SK-N-SH (cell line): Measurements from ENCODE around the gene ATPAF2. TPM values are rescaled to one million over a fixed set of nuclear protein-coding genes. Genes with fewer than 3 reads are reported as not detected.
A peak's percentile ranks its signal among the peaks of the same experiment; 100 is the strongest.

ENCODE experiments used
- CTCF ChIA-PET: fragments of 300-600, 350-600 bp; formaldehyde crosslinking; extraction: SDS; loops from one replicate; lab custom pipeline; 2021; lab: Yijun Ruan, JAX
- POLR2A ChIA-PET: fragments of 350-600 bp; sonication (Branson Sonifier 250); formaldehyde crosslinking; extraction: SDS; loops from one replicate; lab custom pipeline; 2020; ENCODE audit warnings: antibody characterized with exemption, inconsistent platforms; lab: Yijun Ruan, JAX
- DNase-seq: peaks from one replicate; pipeline ENCODE4 v3.0.0; 2012
- H2AFZ ChIP-seq: fragments of 200-600 bp; sonication (generic); 2 replicates; pipeline ENCODE4 v1.8.1; 2016; ENCODE audit warnings: antibody characterized with exemption, mild to moderate bottlenecking, low read depth
- H3F3A ChIP-seq: fragments of 200-600 bp; sonication (generic); replicated peaks from 2 replicates; pipeline ENCODE3; 2016; ENCODE audit warnings: antibody characterized with exemption, mild to moderate bottlenecking; ENCODE audit not compliant: insufficient read depth
- H3K27ac ChIP-seq, 2 experiments: fragments of 200-500 bp in 1 of 2; fragments of 200-600 bp in 1 of 2; sonication (Bioruptor generic) in 1 of 2; sonication (generic), shearing (Covaris generic) in 1 of 2; 2 replicates each; pipeline versions ENCODE4 v1.5.1 to v1.6.1; 2014 to 2016; ENCODE audit warnings: low read depth in 2 of 2, inconsistent platforms in 1 of 2, low read length in 1 of 2, mild to moderate bottlenecking in 1 of 2, mixed read lengths in 1 of 2
- H3K27me3 ChIP-seq: fragments of 200-600 bp; sonication (generic), shearing (Covaris generic); 2 replicates; pipeline ENCODE4 v1.6.1; 2016; ENCODE audit warnings: mixed run types; ENCODE audit not compliant: insufficient read depth
- H3K36me3 ChIP-seq, 2 experiments: fragments of 200-500 bp in 1 of 2; fragments of 200-600 bp in 1 of 2; sonication (Bioruptor generic) in 1 of 2; sonication (generic) in 1 of 2; replicated peaks in 1 of 2; 2 replicates each; pipeline versions ENCODE3 to v1.5.1; 2014 to 2016; ENCODE audit warnings: low read length in 1 of 2, mild to moderate bottlenecking in 1 of 2; ENCODE audit not compliant: insufficient read depth in 2 of 2, control insufficient read depth in 1 of 2
- H3K4me1 ChIP-seq, 2 experiments: fragments of 200-500 bp in 1 of 2; fragments of 200-600 bp in 1 of 2; sonication (Bioruptor generic) in 1 of 2; sonication (generic), shearing (Covaris generic) in 1 of 2; 2 replicates each; pipeline versions ENCODE4 v1.5.1 to v1.6.1; 2014 to 2016; ENCODE audit warnings: low read depth in 1 of 2, low read length in 1 of 2, mixed run types in 1 of 2; ENCODE audit not compliant: insufficient read depth in 2 of 2, control insufficient read depth in 1 of 2
- H3K4me2 ChIP-seq: fragments of 200-600 bp; sonication (generic), shearing (Covaris generic); 2 replicates; pipeline ENCODE4 v1.6.1; 2017; ENCODE audit warnings: mixed run types
- H3K4me3 ChIP-seq, 2 experiments: fragments of 200-500 bp in 1 of 2; fragments of 200-600 bp in 1 of 2; sonication (Bioruptor generic) in 1 of 2; sonication (generic), shearing (Covaris generic) in 1 of 2; 2 replicates each; pipeline versions ENCODE4 v1.5.1 to v1.8.1; 2014 to 2016; ENCODE audit warnings: low read depth in 2 of 2, inconsistent platforms in 1 of 2, low read length in 1 of 2, mild to moderate bottlenecking in 1 of 2, mixed read lengths in 1 of 2, moderate library complexity in 1 of 2
- H3K79me2 ChIP-seq: fragments of 200-600 bp; sonication (generic); 2 replicates; pipeline ENCODE4 v1.8.1; 2017; ENCODE audit warnings: mild to moderate bottlenecking; ENCODE audit not compliant: insufficient read depth
- H3K9ac ChIP-seq: fragments of 200-600 bp; sonication (generic); 2 replicates; pipeline ENCODE4 v1.6.1; 2017; ENCODE audit warnings: mixed run types
- H3K9me2 ChIP-seq: fragments of 200-600 bp; sonication (generic); 2 replicates; pipeline ENCODE4 v1.6.1; 2017; ENCODE audit warnings: mixed run types
- H3K9me3 ChIP-seq: fragments of 200-600 bp; sonication (generic); 2 replicates; pipeline ENCODE4 v1.6.1; 2017; ENCODE audit warnings: mixed run types, mild to moderate bottlenecking, moderate library complexity
- H4K20me1 ChIP-seq: fragments of 200-600 bp; sonication (generic); 2 replicates; pipeline ENCODE4 v1.6.1; 2017; ENCODE audit warnings: mild to moderate bottlenecking, mixed run types; ENCODE audit not compliant: insufficient read depth
- MXI1 ChIP-seq: IDR thresholded peaks from 2 replicates; pipeline ENCODE4 v1.6.1; 2012; ENCODE audit warnings: mild to moderate bottlenecking, low read depth, low read length, improper control_type of control experiment
- RFX5 ChIP-seq: IDR thresholded peaks from 2 replicates; pipeline ENCODE4 v1.6.1; 2012; ENCODE audit warnings: mild to moderate bottlenecking, improper control_type of control experiment, low read length
- RXRA ChIP-seq: IDR thresholded peaks from 2 replicates; pipeline ENCODE4 v1.4.0; 2012; ENCODE audit warnings: low read depth, mild to moderate bottlenecking, borderline replicate concordance
- SMC3 ChIP-seq: IDR thresholded peaks from 2 replicates; pipeline ENCODE4 v1.6.1; 2012; ENCODE audit warnings: low read depth, low read length, improper control_type of control experiment
- TAF1 ChIP-seq: IDR thresholded peaks from 2 replicates; pipeline ENCODE4 v1.6.1; 2012; ENCODE audit warnings: low read depth, mild to moderate bottlenecking, low read length, moderate library complexity, borderline replicate concordance
- USF2 ChIP-seq: fragments of 150-350 bp; IDR thresholded peaks from 2 replicates; pipeline ENCODE4 v1.6.1; 2017; ENCODE audit warnings: antibody characterized with exemption, low read length, low read depth, borderline replicate concordance
- YY1 ChIP-seq: IDR thresholded peaks from 2 replicates; pipeline ENCODE4 v1.4.0; 2012; ENCODE audit warnings: low read depth, mild to moderate bottlenecking
- ZBTB33 ChIP-seq: IDR thresholded peaks from 2 replicates; pipeline ENCODE4 v1.4.0; 2012; ENCODE audit warnings: low read depth, borderline replicate concordance
- WGBS: methylation state at CpG from one replicate; pipeline ENCODE4 v1.1.6; 2017; ENCODE audit warnings: low lambda C conversion rate; 5-methylcytosine and 5-hydroxymethylcytosine counted together
- polyA plus RNA-seq, 3 experiments: library from polyadenylated mRNA; depleted of rRNA; stranded (reverse); fragments of >200 nt; gene quantifications; 2 replicates each; pipeline ENCODE4 v1.2.3, GENCODE V29; 2012

ATPAF2 gene
- polyA plus RNA-seq, 1 of the 3 experiments (the other 2 are of a cell fraction), result 20.8 TPM

DNA sequence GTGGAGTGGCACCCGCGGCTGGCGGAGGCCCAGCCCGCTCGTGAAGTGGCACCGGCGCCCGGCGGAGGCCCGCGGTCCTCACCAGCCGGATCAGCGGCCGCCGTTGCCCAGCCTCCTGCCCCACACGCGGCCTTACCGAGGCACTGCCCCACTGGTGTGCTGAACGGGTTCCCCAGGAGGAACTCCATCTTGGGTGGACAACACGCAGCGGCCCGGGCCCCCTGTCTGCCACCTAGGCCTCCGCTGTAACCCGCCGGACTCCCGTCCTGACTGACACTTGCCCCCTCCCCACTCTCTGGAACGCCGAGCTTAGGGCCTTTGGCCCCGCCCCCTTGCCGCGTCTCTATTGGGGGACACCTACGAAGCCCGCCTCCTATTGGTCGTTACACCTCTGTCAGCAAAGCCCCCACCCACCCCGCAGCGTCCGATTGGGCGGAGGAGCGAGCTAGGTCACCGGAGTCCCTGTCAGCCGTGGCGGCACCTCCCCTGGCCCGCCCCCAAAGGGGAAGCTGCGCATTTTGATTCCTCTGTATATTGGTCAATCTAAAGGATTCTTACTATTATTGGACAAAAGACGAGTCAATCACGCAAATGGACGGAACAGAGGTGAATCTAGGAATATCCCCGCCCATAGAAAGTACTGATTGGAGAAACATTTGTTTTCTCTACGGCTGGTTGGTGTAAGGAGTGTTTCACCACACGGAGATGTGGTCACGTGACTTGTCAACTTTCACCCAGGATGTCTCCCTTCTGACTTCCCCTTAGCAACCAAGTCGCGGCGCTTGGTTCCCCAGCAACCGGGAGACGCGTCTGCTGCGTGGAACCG lies 66.6 kb downstream of the ATPAF2 start, which contains the start of the genes DRC3 and TOM1L2 (continued):
- TF ChIP-seq MXI1, result peak; percentile 98
- peak; percentile 89 for TF ChIP-seq USF2
- TF ChIP-seq RXRA, result no peak
- 0 out of 2 replicates have a peak, but pooled peaks have one; percentile 8 for TF ChIP-seq SMC3
- peak; percentile 61 for TF ChIP-seq TAF1
- TF ChIP-seq RFX5, result peak; percentile 88

DNA sequence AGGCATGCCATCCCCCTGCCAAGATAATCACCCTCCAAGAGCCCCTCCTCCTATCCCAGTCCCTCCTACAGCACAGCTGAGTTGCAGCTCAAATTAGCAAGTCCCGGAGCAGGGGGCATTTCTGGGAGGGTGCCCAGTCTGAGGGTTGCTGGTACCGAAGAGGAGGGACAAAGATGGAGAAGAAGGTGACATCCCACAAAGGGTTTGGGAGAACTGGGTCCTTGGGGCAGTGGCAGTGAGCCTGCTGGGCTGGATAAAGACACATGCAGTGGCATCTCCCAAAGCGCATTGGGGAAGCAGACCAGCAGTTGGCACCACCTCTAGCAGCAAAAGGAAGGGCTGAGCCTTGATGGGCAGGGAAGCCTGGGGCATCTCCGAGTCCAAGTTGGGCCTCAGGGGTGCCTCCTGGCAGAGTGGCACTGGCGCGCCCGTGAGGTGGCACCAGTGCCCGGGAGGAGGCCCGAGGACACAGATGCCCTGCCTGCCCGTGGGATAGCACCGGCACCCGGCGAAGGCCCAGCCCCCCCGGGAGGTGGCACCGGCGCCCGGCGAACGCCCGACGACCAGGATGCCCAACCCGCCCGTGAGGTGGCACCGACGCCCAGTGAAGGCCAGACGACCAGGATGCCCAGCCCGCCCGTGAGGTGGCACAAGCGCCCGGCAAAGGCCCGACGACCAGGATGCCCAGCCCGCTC lies 67.4 kb downstream of the ATPAF2 start:
- Histone ChIP-seq H2AFZ (no peak overlapping the region), H3F3A (no peaks in the 10 kb centered on the region), H3K79me2 (peaks cover 56% of the 10 kb centered on the region), H3K9ac (peak overlapping the region; percentile 71), H3K27ac (peak overlapping the region; percentile 11 to 74; a peak in 3 of 4 replicates), H3K4me1 (peaks cover 0 to 15% of the 10 kb centered on the region in 2 experiments; a peak in 2 of 4 replicates), H3K9me3 (no peaks in the 10 kb centered on the region), H3K36me3 (no peaks in the 10 kb centered on the region), H3K9me2 (no peaks in the 10 kb centered on the region), H3K27me3 (no peaks in the 10 kb centered on the region), H4K20me1 (peaks cover 8% of the 10 kb centered on the region), H3K4me3 (peak overlapping the region; percentile 74 to 80), H3K4me2 (peak overlapping the region; percentile 89)
- TF ChIP-seq ZBTB33 (no peak), YY1 (0 out of 2 replicates have a peak, but pooled peaks have one; percentile 13), MXI1 (peak; percentile 35; the same call in 1 of the 2 replicates)
- 0% methylated on average over 15 of the region's 33 CpGs for WGBS
- POLR2A ChIA-PET, result interaction anchor here (0.6 to 1.0 kb wide), 2 partner anchors 32 to 55 kb away, joined by 3 read pairs; no protein-coding TSS in a partner anchor
- CTCF ChIA-PET, result interaction anchor here (1.0 to 2.3 kb wide), 3 partner anchors 14 to 54 kb away, joined by 3 to 6 read pairs (median 4); no protein-coding TSS in a partner anchor
- peak; percentile 52 for DNase-seq
